Measurements from ENCODE around the gene HIVEP3. TPM values are rescaled to one million over a fixed set of nuclear protein-coding genes. Genes with fewer than 3 reads are reported as not detected.

The HIVEP3 gene
- total RNA-seq, 1 experiment from 2014 or later: 6.0 TPM

- peak; percentile 87 for DNase-seq (ENCODE audit: low read depth, low spot score)
- no TSS peak for BruUV-seq (replicated peaks)
- no peak for TF ChIP-seq TCF7L2 (IDR thresholded peaks at IDR 0.05; ENCODE audit: low read depth, low read length)
- TF ChIP-seq SIN3A (IDR thresholded peaks at IDR 0.05; ENCODE audit: borderline replicate concordance, insufficient read depth, low read depth, low read length): no peak
- no peak for TF ChIP-seq POLR2AphosphoS5 (IDR thresholded peaks at IDR 0.05; ENCODE audit: low read depth, low read length)
- TF ChIP-seq CTCF (IDR thresholded peaks at IDR 0.05): no peak
- no peak for TF ChIP-seq REST (IDR thresholded peaks at IDR 0.05; ENCODE audit: insufficient read depth in 1 of 2, low read depth in 2 of 2, low read length in 1 of 2)
- ATAC-seq: peak; percentile 94
- no peaks in the 10 kb centered on the region for H3K36me3 ChIP-seq (ENCODE audit: control insufficient read depth, insufficient read depth, low read length)
- 0 out of 2 replicates have a peak overlapping the region, but pooled peaks have one; percentile 8 for H3K27ac ChIP-seq (ENCODE audit: low read length)
- H3K27me3 ChIP-seq (ENCODE audit: control insufficient read depth, insufficient read depth, low read length): no peaks in the 10 kb centered on the region
- intact Hi-C loops (cut with micrococcal nuclease; ENCODE audit: unreplicated experiment) (no loop called here), in situ Hi-C loops (cut with HindIII; ENCODE audit: low pct_unique_long_range_greater_than_20kb, low sequenced_read_pairs) (no loop called here)
- peak overlapping the region in 1 of 2 experiments; percentile 15; a peak in 1 of 4 replicates for H3K4me3 ChIP-seq (ENCODE audit: low read depth in 2 of 2, low read length in 2 of 2)
- ChIA-PET CTCF (no interaction called here), POLR2A (no interaction called here)
- H3K9me3 ChIP-seq (ENCODE audit: control insufficient read depth, insufficient read depth, low read depth, low read length): no peaks in the 10 kb centered on the region
- H3K4me1 ChIP-seq (ENCODE audit: control insufficient read depth, insufficient read depth, low read length): no peaks in the 10 kb centered on the region
These were observed 135.5 kb downstream of the HIVEP3 start for GRCh38 chr1:41783189-41783639.

- ChIA-PET POLR2A (interaction anchor here (0.5 kb wide), 1 partner anchor 202 kb away, joined by 5 read pairs; no protein-coding TSS in a partner anchor), CTCF (no interaction called here)
- intact Hi-C loops (cut with micrococcal nuclease; ENCODE audit: unreplicated experiment): no loop called here
- DNase-seq (ENCODE audit: low read depth, low spot score): no peak
- no peaks in the 10 kb centered on the region; the same call in 1 of the 2 replicates for H3K4me1 ChIP-seq (ENCODE audit: control insufficient read depth, insufficient read depth, low read length)
- in situ Hi-C loops (cut with HindIII; ENCODE audit: low pct_unique_long_range_greater_than_20kb, low sequenced_read_pairs): no loop called here
- no peak for ATAC-seq
- TF ChIP-seq CTCF (IDR thresholded peaks at IDR 0.05) (no peak), POLR2AphosphoS5 (IDR thresholded peaks at IDR 0.05; ENCODE audit: low read depth, low read length) (no peak), REST (IDR thresholded peaks at IDR 0.05; ENCODE audit: insufficient read depth in 1 of 2, low read depth in 2 of 2, low read length in 1 of 2) (no peak), SIN3A (IDR thresholded peaks at IDR 0.05; ENCODE audit: borderline replicate concordance, insufficient read depth, low read depth, low read length) (no peak), TCF7L2 (IDR thresholded peaks at IDR 0.05; ENCODE audit: low read depth, low read length) (no peak)
- H3K9me3 ChIP-seq (ENCODE audit: control insufficient read depth, insufficient read depth, low read depth, low read length): no peaks in the 10 kb centered on the region
- H3K36me3 ChIP-seq (ENCODE audit: control insufficient read depth, insufficient read depth, low read length): no peaks in the 10 kb centered on the region
- H3K27ac ChIP-seq (ENCODE audit: low read length): no peak overlapping the region
- H3K4me3 ChIP-seq (ENCODE audit: low read depth in 2 of 2, low read length in 2 of 2): no peak overlapping the region
- no peaks in the 10 kb centered on the region for H3K27me3 ChIP-seq (ENCODE audit: control insufficient read depth, insufficient read depth, low read length)
- BruUV-seq (replicated peaks): no TSS peak
These were observed 137.8 kb downstream of the HIVEP3 start for GRCh38 chr1:41780916-41781315.

Measured in Panc1 (cell line).